DMS114 treated with DMSO at 0.1 percent for 48 hours (cell line): ENCODE results near the gene NEDD4L.
"Not testable (repeated sequence)": the region's sequence is repeated elsewhere in the genome, so short reads cannot be mapped to it uniquely, and the experiment has no call there.

ENCODE experiments used
- DNase-seq: peaks from one replicate; lab custom pipeline; 2025; ENCODE audit not compliant: unreplicated experiment; lab: John Stamatoyannopoulos, UW

NEDD4L gene

DNA sequence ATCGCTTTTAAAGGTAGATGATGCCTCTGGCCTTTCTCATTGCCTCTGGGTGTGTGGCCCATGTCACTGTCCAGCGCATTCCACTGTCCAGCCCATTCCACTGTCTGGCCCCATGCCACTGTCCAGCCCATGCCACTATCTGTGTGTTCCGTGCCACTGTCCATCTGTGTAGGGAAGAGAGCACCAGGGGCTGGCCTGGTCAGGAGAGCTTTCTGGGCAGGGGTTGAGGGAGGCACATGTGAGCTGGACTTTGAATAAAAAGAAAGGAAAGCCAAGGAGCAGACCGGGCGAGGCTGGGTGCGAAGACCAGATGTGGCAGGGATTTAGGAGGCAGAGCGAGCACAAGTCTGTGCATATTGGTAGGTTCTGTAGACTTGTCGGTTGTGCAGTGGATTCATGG, 236.2 kb downstream of the NEDD4L start:
- no peak for DNase-seq

DNA sequence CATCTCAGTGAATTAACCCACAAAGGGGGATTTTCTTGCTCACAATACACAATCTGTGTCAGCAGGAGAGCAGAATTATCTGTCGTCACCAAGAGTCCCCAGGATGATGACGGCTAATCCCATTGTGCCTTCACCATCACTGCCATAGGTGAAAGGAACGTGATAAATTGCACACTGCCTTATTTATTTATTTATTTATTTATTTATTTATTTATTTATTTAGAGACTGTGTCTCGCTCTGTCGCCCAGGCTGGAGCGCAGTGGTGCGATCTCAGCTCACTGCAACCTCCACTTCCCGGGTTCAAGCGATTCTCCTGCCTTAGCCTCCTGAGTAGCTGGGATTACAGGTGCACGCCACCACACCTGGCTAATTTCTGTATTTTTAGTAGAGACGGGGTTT, 238.8 kb downstream of the NEDD4L start:
- DNase-seq, result not testable (repeated sequence)

- no peak for DNase-seq
Observed at GRCh38 chr18:58284699-58285448, 240.8 kb downstream of the NEDD4L start.

GRCh38 chr18:58285449-58286130, 241.6 kb downstream of the NEDD4L start:
- DNase-seq, result no peak

DNA sequence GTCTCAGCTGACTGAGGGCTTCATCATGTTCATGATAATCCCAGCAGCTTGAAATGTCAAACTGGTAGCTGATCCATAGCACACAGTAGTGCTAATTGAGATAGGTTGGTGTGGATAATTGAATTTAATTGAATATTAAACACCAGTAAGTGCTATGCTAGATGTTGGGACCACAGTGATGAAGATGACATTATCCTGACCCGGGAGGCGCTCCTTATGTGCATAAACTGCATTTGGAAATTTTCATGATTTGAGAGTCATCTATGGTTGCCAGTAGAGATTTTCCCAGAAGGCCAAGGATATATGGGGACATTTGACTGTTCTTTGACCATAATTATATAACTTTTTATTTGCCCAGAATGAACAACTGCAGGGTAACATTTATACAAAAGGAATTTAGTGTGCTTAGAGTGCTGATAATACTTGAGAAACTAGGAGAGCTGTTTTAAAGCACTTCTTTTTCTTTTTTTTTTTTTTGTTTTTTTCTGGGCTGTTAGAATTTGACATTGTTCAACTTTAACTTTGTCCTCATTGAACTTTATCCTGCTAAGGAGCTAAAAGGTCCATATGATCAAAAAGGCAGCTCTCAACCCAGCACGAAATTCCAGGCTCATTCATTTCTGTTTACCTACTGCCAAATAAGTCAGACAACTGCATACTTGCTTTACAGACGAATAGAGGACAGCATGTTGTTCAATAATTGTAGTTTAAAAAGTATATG, 242.8 kb downstream of the NEDD4L start:
- DNase-seq, result no peak

DNA sequence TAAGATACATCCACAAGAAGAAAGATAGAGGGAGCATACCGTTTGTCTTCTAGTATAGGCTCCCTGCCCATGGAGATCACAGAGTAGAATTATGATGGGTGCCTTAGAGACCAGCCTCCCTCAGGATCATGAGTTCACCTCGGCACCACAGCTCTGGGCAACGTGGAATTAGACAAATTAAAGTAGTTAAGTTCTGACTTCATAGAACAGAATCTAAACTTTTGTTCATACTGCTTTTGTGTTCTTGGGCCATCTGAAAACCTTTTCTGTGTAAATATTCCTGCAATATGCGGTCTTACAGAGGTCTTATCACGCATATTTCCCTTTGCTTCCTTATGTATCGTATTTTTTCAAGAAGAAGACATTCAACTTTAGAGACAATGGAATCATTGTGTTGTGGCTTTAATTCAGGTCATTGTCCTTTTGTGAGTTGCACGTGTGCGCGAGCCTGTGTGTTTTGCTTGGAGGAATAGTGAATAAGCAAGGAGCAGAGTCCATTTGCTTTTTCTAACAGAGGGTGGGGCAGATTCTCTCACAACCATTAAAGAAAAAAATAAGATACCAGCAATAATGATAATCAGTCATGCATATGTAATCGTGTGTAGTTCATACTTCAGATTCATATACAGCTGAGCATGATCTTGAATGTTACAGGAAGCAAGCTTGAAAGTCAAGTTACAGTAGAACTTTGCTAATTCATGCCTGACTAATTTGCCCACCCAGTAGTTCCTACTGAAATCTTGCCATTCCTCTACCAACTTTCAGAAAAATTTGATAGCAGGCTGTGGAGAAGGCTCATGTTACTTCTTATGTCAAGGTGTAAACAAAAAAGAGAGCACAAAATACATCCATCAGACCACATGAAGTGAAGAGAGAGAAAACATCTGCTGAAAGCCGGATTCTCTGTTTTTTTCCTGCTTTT, 243.6 kb downstream of the NEDD4L start:
- DNase-seq, result no peak

GRCh38 chr18:58288921-58289797, 245.1 kb downstream of the NEDD4L start:
- no peak for DNase-seq

GRCh38 chr18:58290116-58290695, 246.2 kb downstream of the NEDD4L start:
- no peak for DNase-seq

- DNase-seq, result no peak
Observed at GRCh38 chr18:58291131-58291530, 247.1 kb downstream of the NEDD4L start.

- no peak for DNase-seq
Observed at GRCh38 chr18:58292638-58293037, 248.6 kb downstream of the NEDD4L start.

- DNase-seq, result no peak
Observed at GRCh38 chr18:58297198-58297597, 253.2 kb downstream of the NEDD4L start.

DNA sequence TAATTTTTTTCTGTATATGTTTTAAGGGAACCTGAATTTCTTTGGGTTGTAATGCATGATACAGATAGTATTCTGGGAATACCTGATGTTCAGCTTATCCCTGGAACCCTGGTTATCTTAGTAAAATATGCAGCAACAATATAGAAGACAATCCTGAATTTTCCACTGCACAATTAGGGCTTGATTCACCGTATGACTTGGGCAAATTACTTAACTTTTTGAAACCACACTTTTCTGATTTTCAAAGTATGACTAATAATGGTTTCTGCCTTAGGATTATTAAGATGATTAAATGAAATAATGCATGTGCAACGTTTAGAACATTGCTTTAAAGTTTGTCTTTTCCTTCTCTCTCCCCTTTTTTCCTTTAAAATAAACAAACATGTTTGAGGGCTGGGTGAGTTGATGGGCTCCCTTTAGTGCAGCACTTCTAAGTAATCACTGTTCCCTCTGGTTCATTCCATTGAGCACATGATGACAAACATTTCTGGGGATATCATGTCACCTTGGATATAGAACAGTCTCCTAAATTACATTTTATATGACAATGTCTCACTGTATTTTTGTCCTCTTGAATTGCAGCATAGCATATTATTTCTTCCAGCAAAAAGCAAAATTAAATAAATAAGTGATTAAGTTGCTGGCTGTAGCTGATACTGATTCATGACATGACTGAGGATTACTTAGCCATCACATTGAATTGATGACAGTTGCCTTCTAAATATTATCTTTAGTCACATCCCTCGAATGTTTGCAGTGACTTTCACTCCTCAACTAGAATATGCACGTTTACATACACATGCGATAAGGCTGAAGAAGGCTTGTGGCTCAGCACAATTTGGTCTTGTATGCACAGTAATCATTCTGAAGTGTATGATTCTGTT, 254.5 kb downstream of the NEDD4L start:
- DNase-seq, result no peak

DNA sequence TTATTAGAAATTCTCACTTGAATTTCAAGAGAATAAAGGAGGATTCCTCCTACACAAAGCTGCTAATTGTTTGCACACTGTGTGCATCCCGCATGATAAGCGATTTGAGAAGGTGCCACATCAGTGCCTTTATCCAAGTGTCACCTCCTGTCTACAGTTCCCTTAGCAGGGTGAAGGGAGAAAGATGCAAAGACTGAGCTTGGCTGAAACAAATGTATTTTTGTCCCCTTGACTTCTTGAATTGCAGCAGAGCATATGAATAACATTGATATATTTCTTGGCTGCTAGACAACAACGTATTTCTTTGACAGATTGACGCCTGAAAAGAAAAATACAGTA, 255.1 kb downstream of the NEDD4L start:
- no peak for DNase-seq

GRCh38 chr18:58299936-58300335, 255.9 kb downstream of the NEDD4L start:
- no peak for DNase-seq

DNA sequence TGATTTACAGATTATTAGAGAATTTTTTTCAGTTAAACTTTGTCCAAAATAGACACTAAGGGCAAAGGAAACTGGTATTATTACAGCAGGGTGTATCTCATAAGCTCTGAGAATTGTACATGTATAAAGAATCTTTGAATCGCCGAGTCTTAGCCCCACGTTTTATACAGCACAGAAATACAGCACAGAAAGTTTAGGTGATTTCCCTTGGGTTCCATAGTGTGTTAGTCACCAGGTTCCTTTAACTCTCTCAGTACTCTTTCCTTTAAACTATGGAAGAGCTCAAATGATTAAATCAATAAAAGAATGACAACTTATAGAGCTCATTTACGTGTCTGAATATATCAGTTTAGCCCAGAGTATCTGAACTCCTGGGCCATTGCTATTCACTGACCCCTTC, 256.8 kb downstream of the NEDD4L start:
- DNase-seq, result no peak

- DNase-seq, result no peak
Observed at GRCh38 chr18:58302811-58303210, 258.8 kb downstream of the NEDD4L start.

GRCh38 chr18:58303363-58303762, 259.3 kb downstream of the NEDD4L start:
- DNase-seq, result no peak

- DNase-seq, result no peak
Observed at GRCh38 chr18:58305792-58306191, 261.8 kb downstream of the NEDD4L start.

DNA sequence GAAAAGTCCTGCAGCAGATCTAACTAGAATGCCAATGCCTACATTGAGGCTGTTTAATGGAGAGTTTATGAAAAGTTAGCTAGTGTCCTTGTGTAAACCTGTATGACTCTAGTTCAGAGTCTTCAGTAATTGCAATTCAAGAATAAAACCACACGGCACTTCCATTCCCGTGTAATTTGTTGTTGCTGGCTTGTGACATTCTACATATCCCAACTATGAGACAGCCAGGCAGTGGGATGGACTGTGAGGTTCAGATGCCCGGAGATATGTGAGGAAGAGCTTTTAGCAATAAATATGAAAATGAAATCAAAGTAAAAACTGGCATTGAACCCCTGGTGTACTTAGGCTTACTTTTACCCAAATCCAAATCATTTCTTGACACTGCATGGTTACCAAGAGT, 263.4 kb downstream of the NEDD4L start:
- DNase-seq, result no peak
